Measurements from ENCODE around the gene ZNF595. TPM values are rescaled to one million over a fixed set of nuclear protein-coding genes. Genes with fewer than 3 reads are reported as not detected.
A peak's percentile ranks its signal among the peaks of the same experiment; 100 is the strongest.
"Not testable (repeated sequence)": the region's sequence is repeated elsewhere in the genome, so short reads cannot be mapped to it uniquely, and the experiment has no call there.

Gene ZNF595
- total and polyA plus RNA-seq, 11 donors, result 2.7 to 12.9 (median 7.1) TPM

DNA sequence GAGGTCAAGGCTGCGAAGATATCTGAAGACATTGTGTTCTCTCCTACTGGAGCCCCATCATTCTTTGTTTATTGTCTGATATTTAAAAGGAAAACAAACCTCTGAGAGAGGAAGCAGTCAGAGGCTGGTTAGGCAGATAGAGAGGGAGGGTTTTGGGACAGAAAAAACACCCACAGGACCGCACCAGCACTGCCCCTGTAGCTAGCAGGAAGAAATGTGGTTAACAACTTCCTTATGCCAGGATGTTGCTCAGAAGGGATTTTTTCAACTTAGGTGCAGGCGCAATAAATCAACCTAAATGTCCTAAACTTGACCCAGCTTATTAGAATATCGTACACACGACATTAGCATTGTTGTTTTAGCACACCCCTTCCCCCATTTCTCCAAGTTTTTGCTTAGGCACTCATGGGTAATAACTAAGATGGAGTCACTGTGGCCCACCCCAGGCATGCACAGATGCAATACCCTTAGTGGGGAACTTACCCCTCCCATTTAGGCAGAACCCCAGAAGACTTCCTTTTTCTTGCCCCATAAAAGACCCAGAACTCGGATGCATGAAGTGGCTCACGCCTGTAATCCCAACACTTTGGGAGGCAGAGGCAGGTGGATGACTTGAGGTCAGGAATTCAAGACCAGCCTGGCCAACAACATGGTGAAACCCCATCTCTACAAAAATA is 68.4 kb downstream of the ZNF595 start:
- DNase-seq (no peak), ATAC-seq (no peak)
- no peak for TF ChIP-seq POLR2A (IDR thresholded peaks at IDR 0.05)
- TF ChIP-seq, protein P1, sequence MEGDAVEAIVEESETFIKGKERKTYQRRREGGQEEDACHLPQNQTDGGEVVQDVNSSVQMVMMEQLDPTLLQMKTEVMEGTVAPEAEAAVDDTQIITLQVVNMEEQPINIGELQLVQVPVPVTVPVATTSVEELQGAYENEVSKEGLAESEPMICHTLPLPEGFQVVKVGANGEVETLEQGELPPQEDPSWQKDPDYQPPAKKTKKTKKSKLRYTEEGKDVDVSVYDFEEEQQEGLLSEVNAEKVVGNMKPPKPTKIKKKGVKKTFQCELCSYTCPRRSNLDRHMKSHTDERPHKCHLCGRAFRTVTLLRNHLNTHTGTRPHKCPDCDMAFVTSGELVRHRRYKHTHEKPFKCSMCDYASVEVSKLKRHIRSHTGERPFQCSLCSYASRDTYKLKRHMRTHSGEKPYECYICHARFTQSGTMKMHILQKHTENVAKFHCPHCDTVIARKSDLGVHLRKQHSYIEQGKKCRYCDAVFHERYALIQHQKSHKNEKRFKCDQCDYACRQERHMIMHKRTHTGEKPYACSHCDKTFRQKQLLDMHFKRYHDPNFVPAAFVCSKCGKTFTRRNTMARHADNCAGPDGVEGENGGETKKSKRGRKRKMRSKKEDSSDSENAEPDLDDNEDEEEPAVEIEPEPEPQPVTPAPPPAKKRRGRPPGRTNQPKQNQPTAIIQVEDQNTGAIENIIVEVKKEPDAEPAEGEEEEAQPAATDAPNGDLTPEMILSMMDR (IDR thresholded peaks at IDR 0.05), result no peak
- Histone ChIP-seq H3K36me3 (peaks cover 0 to 4% (median 0%) of the 10 kb centered on the region in 9 donors), H3K27me3 (no peaks in the 10 kb centered on the region), H3K4me1 (peaks cover 0 to 15% (median 12%) of the 10 kb centered on the region in 12 donors), H3K9me3 (peaks cover 0 to 36% (median 0%) of the 10 kb centered on the region in 12 donors), H3K27ac (no peak overlapping the region), H3K4me3 (no peak overlapping the region)
- intact Hi-C loops (cut with DNase I), result loop anchor here in 1 of 10 donors (5.0 kb wide), 1 partner anchor 91 kb away; no protein-coding TSS in a partner anchor
- 71 to 76% (median 73%) methylated on average over 7 of the region's 7 CpGs for WGBS, 4 donors

GRCh38 chr4:123922-124274 is 70.8 kb downstream of the ZNF595 start:
- peak overlapping the region; percentile 77 to 96 (median 90) for H3K27ac ChIP-seq
- not testable (repeated sequence) for H3K27me3 ChIP-seq, ATAC-seq, DNase-seq
- intact Hi-C loops (cut with DNase I), result loop anchor here in 1 of 10 donors (5.0 kb wide), 1 partner anchor 88 kb away; no protein-coding TSS in a partner anchor
- peaks cover 0 to 26% (median 0%) of the 10 kb centered on the region in 9 donors for H3K36me3 ChIP-seq
- peaks cover 0 to 40% (median 0%) of the 10 kb centered on the region in 12 donors for H3K9me3 ChIP-seq
- peak overlapping the region in 11 of 12 donors; percentile 64 to 97 (median 84) for H3K4me3 ChIP-seq
- H3K4me1 ChIP-seq, result peaks cover 0 to 15% (median 12%) of the 10 kb centered on the region in 12 donors
- WGBS, 4 donors, result 42 to 45% (median 43%) methylated on average over 10 of the region's 10 CpGs

DNA sequence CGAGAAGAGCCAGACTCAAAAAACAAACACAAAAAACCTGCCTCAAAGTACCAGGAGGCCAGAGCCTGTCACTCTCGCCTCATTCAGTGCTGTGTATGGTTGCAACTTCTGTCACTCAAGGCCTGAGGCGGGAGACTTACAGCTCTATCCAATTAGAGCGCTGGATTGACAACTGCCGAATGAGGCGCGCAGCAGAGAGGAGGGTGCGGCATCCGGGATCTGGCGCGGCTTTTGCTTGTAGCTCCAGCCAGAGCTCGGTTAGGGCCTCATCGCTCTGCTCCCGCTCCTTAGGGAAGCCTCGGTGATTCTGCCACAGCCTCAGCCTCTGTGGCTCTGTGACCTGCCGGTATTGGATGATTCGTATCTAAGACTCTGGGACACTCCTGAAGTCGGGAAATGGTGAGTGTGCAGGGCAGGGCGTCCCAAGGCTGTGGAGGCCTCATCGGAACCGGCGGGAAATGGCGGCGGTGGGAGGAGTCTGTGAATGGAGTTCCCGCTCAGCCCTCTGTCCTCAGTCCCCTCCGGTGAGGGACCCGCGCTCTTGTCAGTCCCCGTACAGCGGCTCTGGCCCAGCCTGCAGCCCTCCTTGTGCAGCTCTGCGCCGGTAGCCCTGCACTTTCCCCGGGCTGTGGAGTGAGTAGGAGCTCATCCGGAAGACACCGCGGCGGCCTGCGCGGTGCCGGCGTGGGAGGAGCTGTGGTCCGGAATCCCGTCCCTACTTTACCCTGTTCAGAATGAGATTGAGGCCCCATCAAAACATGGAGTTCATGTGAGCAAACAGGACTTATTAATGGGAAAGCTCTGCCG is 71.4 kb downstream of the ZNF595 start, which contains the start of gene ZNF718:
TSS of gene ZNF718 (plus strand) at position 227 of the 807 bp plus-strand sequence. CDS start at position 397, 170 bp downstream.
- peak within 1 kb of the TSS; percentile 77 to 96 (median 90) for H3K27ac ChIP-seq
- H3K36me3 ChIP-seq, result peaks cover 0 to 26% (median 0%) of the 10 kb centered on the region in 9 donors
- no peaks in the 10 kb centered on the region for H3K27me3 ChIP-seq
- ATAC-seq (peak; percentile 100), DNase-seq (peak; percentile 94 to 96 (median 95))
- TF ChIP-seq, protein P1 (IDR thresholded peaks at IDR 0.05), result no peak
- TF ChIP-seq POLR2A (IDR thresholded peaks at IDR 0.05), result peak in 1 of 2 donors; percentile 70
- WGBS, 4 donors, result 0 to 1% (median 0%) methylated on average over 19 to 44 of the region's 44 CpGs
- peaks cover 0 to 34% (median 0%) of the 10 kb centered on the region in 12 donors for H3K9me3 ChIP-seq
- intact Hi-C loops (cut with DNase I), result loop anchor here in 1 of 10 donors (5.0 kb wide), 1 partner anchor 88 kb away; no protein-coding TSS in a partner anchor
- peak within 1 kb of the TSS; percentile 45 to 97 (median 82) for H3K4me3 ChIP-seq
- peaks cover 0 to 15% (median 12%) of the 10 kb centered on the region in 12 donors for H3K4me1 ChIP-seq

DNA sequence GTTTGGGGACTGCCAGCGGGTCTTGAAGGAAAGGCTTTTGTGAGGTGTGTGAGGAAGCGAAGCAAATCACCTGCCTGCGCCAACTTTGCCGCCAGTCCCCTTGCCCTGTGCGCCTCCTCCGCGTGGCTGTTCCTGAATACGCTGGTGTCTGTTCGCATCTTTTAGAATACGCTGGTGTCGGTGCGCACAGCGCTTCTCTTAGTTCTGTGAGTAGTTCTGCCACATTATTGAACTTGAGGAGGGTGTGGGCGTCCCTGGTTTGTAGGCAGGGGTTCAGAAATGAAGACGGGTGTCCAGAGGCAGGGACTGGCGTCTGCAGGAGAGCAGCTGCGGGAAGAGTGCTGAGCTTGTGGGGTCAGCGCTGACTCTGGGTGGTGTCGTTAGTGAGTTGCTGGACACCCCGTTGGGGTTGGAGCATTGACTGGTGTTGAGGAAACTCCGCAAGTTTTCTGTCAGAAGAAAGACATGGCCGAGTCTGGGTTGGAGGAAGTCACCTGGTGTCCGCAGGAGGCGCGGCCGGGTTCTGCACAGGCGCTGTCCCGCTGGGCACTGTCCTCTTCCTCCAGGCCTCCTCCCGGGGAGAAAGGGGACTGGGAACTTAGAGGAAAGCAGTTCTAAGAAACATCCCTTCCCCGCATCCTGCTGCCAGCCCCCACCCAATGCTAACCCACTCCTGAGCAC is 72.1 kb downstream of the ZNF595 start:
- ATAC-seq, result peak; percentile 42 to 66 (median 58)
- 1 to 6% (median 2%) methylated on average over 22 to 30 of the region's 30 CpGs for WGBS, 4 donors
- H3K4me1 ChIP-seq, result peaks cover 0 to 15% (median 12%) of the 10 kb centered on the region in 12 donors
- H3K27me3 ChIP-seq, result no peaks in the 10 kb centered on the region
- peak; percentile 25 to 64 (median 42) for DNase-seq
- TF ChIP-seq, protein P1 (IDR thresholded peaks at IDR 0.05), result no peak
- TF ChIP-seq POLR2A (IDR thresholded peaks at IDR 0.05), result no peak
- peaks cover 0 to 26% (median 0%) of the 10 kb centered on the region in 9 donors for H3K36me3 ChIP-seq
- peak overlapping the region; percentile 77 to 96 (median 90) for H3K27ac ChIP-seq
- intact Hi-C loops (cut with DNase I), result no loop called here
- peaks cover 0 to 29% (median 0%) of the 10 kb centered on the region in 12 donors for H3K9me3 ChIP-seq
- peak overlapping the region; percentile 45 to 97 (median 82) for H3K4me3 ChIP-seq
